ENCODE data around the gene ANO9.

The ANO9 gene

GRCh38 chr11:371051-371450 lies 70.8 kb downstream of the ANO9 start:
- no peak overlapping the region for H3K4me3 ChIP-seq (ENCODE audit: low read depth, low read length)
- no peak for DNase-seq (ENCODE audit: low read depth, low spot score)
- in situ Hi-C loops (cut with HindIII; ENCODE audit: low sequenced_read_pairs), result no loop called here
- no peak for TF ChIP-seq CTCF (IDR thresholded peaks at IDR 0.05; ENCODE audit: low read depth, low read length)

GRCh38 chr11:370070-370941 lies 71.5 kb downstream of the ANO9 start:
- TF ChIP-seq CTCF (IDR thresholded peaks at IDR 0.05; ENCODE audit: low read depth, low read length), result no peak
- in situ Hi-C loops (cut with HindIII; ENCODE audit: low sequenced_read_pairs), result no loop called here
- DNase-seq (ENCODE audit: low read depth, low spot score), result no peak
- peak overlapping the region; percentile 43 for H3K4me3 ChIP-seq (ENCODE audit: low read depth, low read length)

GRCh38 chr11:369336-370018 lies 72.3 kb downstream of the ANO9 start, which contains the start of gene B4GALNT4:
B4GALNT4 (plus strand) TSS chr11:369499; CDS start chr11:369804, 305 bp downstream.
- in situ Hi-C loops (cut with HindIII; ENCODE audit: low sequenced_read_pairs), result no loop called here
- peak within 1 kb of the TSS; percentile 43 for H3K4me3 ChIP-seq (ENCODE audit: low read depth, low read length)
- no peak for DNase-seq (ENCODE audit: low read depth, low spot score)
- no peak for TF ChIP-seq CTCF (IDR thresholded peaks at IDR 0.05; ENCODE audit: low read depth, low read length)

GRCh38 chr11:368414-369335 lies 73.1 kb downstream of the ANO9 start:
- H3K4me3 ChIP-seq (ENCODE audit: low read depth, low read length), result peak overlapping the region; percentile 12
- no peak for DNase-seq (ENCODE audit: low read depth, low spot score)
- TF ChIP-seq CTCF (IDR thresholded peaks at IDR 0.05; ENCODE audit: low read depth, low read length), result no peak
- in situ Hi-C loops (cut with HindIII; ENCODE audit: low sequenced_read_pairs), result no loop called here

- no peak overlapping the region for H3K4me3 ChIP-seq (ENCODE audit: low read depth, low read length)
- no peak for TF ChIP-seq CTCF (IDR thresholded peaks at IDR 0.05; ENCODE audit: low read depth, low read length)
- in situ Hi-C loops (cut with HindIII; ENCODE audit: low sequenced_read_pairs), result no loop called here
- no peak for DNase-seq (ENCODE audit: low read depth, low spot score)
These were observed 73.8 kb downstream of the ANO9 start for GRCh38 chr11:367956-368413.

Data from astrocyte of the spinal cord (primary cell).